Ureter (tissue), 1 donor: ENCODE data around the gene INMT. TPM values are rescaled to one million over a fixed set of nuclear protein-coding genes. Genes with fewer than 3 reads are reported as not detected.

Source experiments
- total RNA-seq: library from RNA; stranded (reverse); gene quantifications from one replicate; pipeline ENCODE4 v1.2.4, GENCODE V29; 2023
- donor health status: DM: yes; HTN: yes; CAD: no.

The INMT gene
- total RNA-seq, 1 donor from 2014 or later, result 31.4 TPM

Other genes with a start within 250 kb of the INMT start
- 38.7 TPM for gene GGCT, start 247.3 kb upstream of the INMT start, total RNA-seq
- gene GARS1, start 157.3 kb upstream of the INMT start, total RNA-seq, result 203 TPM
- 0.34 TPM for gene CRHR2, start 69.7 kb upstream of the INMT start, total RNA-seq
- 16.8 TPM for gene MINDY4, start 19.3 kb downstream of the INMT start, total RNA-seq
- 373 TPM for gene AQP1, start 159.7 kb downstream of the INMT start, total RNA-seq
- gene GHRHR, start 211.8 kb downstream of the INMT start, total RNA-seq, result not detected